Tibial nerve (tissue), 4 donors: ENCODE measurements around the gene TMCC1. TPM values are rescaled to one million over a fixed set of nuclear protein-coding genes. Genes with fewer than 3 reads are reported as not detected.
A peak's percentile ranks its signal among the peaks of the same experiment; 100 is the strongest.

Experiments used
- DNase-seq, 2 donors: peaks; one replicate each; pipeline ENCODE4 v3.0.0-alpha.2; 2019; ENCODE audit warnings: low spot score in 2 of 2
- H3K27ac ChIP-seq, 4 donors: fragments of 200-600 bp; sonication (generic) in 3 of 4; one replicate each; pipeline ENCODE4 v1.5.1; 2017 to 2019; ENCODE audit warnings: mild to moderate bottlenecking in 1 of 4
- H3K27me3 ChIP-seq, 2 donors: fragments of 200-600 bp; sonication (generic) in 1 of 2; one replicate each; pipeline versions ENCODE4 v1.5.1 to v1.6.0; 2017 to 2019
- H3K36me3 ChIP-seq, 3 donors: fragments of 200-600 bp; sonication (generic); one replicate each; pipeline ENCODE4 v1.5.1; 2018 to 2019
- H3K4me1 ChIP-seq, 4 donors: fragments of 200-600 bp; sonication (generic) in 3 of 4; one replicate each; pipeline ENCODE4 v1.5.1; 2017 to 2019
- H3K4me3 ChIP-seq, 4 donors: fragments of 200-600 bp; sonication (generic) in 3 of 4; one replicate each; pipeline ENCODE4 v1.5.1; 2017 to 2019; ENCODE audit warnings: mild to moderate bottlenecking in 1 of 4, moderate library complexity in 1 of 4
- H3K9me3 ChIP-seq, 4 donors: fragments of 200-600 bp; sonication (generic) in 3 of 4; one replicate each; pipeline ENCODE4 v1.5.1; 2017 to 2019
- EP300 ChIP-seq, 2 donors: sonication (generic); formaldehyde crosslinking; IDR thresholded peaks; one replicate each; pipeline ENCODE4 v1.6.1; 2017; ENCODE audit warnings: antibody characterized with exemption in 2 of 2, mild to moderate bottlenecking in 1 of 2
- POLR2A ChIP-seq, 2 donors: fragments of 450-650 bp; IDR thresholded peaks; one replicate each; pipeline ENCODE4 v1.6.1; 2017; ENCODE audit warnings: antibody characterized with exemption in 2 of 2, mild to moderate bottlenecking in 2 of 2, moderate library complexity in 2 of 2
- WGBS, 2 donors: methylation state at CpG; one replicate each; pipeline ENCODE4 v1.1.5; 2018; 5-methylcytosine and 5-hydroxymethylcytosine counted together
- total RNA-seq, 4 donors: library from RNA; depleted of rRNA; stranded (reverse); fragments of >200 nt; gene quantifications; one replicate each; pipeline ENCODE4 v1.1.0, GENCODE V29; 2016
- TF ChIP-seq, protein P1 (sequence below), 5 experiments: fragments of 200-600 bp in 3 of 5; fragments of 450-650 bp in 2 of 5; sonication (generic) in 3 of 5; IDR thresholded peaks; one replicate each; pipeline ENCODE4 v1.5.1; 2016 to 2019; ENCODE audit warnings: antibody characterized with exemption in 5 of 5, mild to moderate bottlenecking in 3 of 5, moderate library complexity in 2 of 5

The TMCC1 gene
- total RNA-seq, 4 donors from 2014 or later = 19.9 to 27.9 (median 23.1) TPM

DNA sequence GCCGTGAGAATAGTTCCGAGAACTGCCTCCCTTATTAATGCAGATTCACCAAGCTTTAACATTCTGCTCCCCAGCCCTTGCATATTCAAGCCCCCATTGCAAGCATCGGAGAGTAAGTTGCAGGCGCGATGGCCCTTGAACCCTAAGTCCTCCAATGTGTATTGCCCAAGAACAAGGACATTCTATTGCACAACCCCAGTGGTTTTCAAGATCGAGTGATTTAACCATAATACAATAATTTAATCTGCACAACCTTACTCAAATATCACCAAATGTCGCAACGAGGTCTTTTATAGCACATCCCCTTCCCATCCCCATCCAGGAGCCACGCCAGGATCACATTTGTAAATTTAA, 265.4 kb downstream of the TMCC1 start:
- H3K4me3 ChIP-seq = peak overlapping the region; percentile 59 to 76 (median 68)
- peak in 1 of 2 donors; percentile 68 for DNase-seq
- H3K9me3 ChIP-seq = no peaks in the 10 kb centered on the region
- H3K27ac ChIP-seq = peak overlapping the region; percentile 94 to 99 (median 96)
- WGBS, 2 donors = 22% methylated on average over 9 of the region's 9 CpGs
- H3K36me3 ChIP-seq = no peaks in the 10 kb centered on the region
- TF ChIP-seq POLR2A (IDR thresholded peaks at IDR 0.05) = no peak
- TF ChIP-seq, protein P1, sequence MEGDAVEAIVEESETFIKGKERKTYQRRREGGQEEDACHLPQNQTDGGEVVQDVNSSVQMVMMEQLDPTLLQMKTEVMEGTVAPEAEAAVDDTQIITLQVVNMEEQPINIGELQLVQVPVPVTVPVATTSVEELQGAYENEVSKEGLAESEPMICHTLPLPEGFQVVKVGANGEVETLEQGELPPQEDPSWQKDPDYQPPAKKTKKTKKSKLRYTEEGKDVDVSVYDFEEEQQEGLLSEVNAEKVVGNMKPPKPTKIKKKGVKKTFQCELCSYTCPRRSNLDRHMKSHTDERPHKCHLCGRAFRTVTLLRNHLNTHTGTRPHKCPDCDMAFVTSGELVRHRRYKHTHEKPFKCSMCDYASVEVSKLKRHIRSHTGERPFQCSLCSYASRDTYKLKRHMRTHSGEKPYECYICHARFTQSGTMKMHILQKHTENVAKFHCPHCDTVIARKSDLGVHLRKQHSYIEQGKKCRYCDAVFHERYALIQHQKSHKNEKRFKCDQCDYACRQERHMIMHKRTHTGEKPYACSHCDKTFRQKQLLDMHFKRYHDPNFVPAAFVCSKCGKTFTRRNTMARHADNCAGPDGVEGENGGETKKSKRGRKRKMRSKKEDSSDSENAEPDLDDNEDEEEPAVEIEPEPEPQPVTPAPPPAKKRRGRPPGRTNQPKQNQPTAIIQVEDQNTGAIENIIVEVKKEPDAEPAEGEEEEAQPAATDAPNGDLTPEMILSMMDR (IDR thresholded peaks at IDR 0.05) = no peak
- peak in 1 of 2 donors; percentile 59 for TF ChIP-seq EP300 (IDR thresholded peaks at IDR 0.05)
- H3K27me3 ChIP-seq = no peaks in the 10 kb centered on the region
- H3K4me1 ChIP-seq = peaks cover 0 to 59% (median 39%) of the 10 kb centered on the region in 4 donors

DNA sequence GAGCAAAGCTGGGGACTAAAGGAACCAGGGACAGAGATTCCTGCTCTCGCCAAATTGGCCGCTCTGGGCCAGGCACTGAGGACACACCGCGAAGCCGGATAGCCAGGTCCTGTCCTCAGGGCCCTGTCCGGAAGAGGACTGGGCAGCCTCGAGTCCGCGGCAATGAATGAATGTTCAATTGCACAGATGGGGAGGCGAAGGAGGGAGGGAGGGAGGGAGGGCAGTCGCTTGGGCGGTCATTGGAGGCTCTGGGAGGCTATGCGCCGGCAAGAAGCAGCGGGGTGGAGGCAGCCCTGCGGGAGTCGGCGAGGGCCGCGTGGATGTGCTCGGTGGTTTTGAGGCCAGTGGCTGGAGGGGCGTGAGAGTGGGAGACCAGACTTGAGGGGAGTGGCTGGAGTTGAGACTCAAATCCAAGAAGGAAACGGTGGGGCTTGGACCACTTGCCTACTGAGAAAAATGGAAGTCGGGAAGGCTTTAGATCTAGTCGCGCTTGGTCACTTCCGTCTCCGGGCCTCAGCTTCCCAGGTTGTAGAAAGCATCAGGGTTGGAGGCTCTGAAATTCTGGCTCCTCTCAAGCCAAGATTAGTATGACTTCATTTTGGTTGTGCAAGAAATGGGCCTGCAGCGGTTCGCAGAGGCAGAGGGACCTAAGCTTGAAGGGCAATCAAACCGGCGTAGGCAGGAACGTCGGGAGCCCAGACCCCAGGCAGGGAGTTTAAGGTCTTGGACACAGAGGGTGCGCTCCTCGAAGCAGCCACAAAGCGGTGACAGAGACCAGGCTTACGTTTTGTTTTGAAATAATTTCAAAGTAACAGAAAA, 266.0 kb downstream of the TMCC1 start:
- H3K4me1 ChIP-seq = peaks cover 0 to 65% (median 43%) of the 10 kb centered on the region in 4 donors
- no peak for TF ChIP-seq POLR2A (IDR thresholded peaks at IDR 0.05)
- TF ChIP-seq, protein P1 (IDR thresholded peaks at IDR 0.05) = peak; percentile 58 to 86 (median 79)
- TF ChIP-seq EP300 (IDR thresholded peaks at IDR 0.05) = peak in 1 of 2 donors; percentile 46

DNA sequence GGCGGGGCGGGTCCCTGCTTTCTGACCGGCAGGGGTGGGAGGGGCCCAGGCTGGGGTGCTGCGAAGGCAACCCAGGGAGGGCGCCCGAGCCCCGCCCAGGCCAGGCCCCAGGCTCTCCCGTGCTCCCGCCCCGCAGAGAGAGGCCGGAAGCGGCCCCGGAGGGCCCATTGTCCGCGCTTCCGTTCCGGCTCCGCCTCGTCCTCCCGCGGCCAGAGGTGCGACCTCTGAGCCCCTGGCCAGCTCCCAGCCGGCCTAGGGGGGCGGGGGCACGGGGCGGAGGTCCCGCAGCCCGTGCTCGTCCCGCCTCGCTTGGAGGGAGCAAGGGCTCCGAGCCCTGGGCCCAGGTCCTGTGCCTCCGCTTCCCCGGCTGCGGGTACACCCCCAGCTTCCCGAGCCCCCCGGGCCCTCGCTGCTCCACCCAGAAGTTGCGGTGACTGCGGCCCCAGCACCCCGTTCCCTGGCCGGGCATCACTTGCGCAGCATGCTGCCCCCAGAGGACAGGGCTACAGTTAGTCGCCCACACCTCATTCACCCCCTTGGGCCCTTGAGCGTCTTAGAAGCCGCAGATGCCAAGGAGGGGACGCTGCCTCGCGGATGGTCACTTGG, 266.7 kb downstream of the TMCC1 start:
- H3K9me3 ChIP-seq = no peaks in the 10 kb centered on the region
- peak overlapping the region; percentile 59 to 76 (median 68) for H3K4me3 ChIP-seq
- 1 to 2% methylated on average over 38 to 40 of the region's 49 CpGs for WGBS, 2 donors
- no peaks in the 10 kb centered on the region for H3K36me3 ChIP-seq
- DNase-seq = peak; percentile 74 to 86
- H3K27me3 ChIP-seq = no peaks in the 10 kb centered on the region
- TF ChIP-seq, protein P1 (IDR thresholded peaks at IDR 0.05) = peak in 3 of 5 experiments; percentile 14 to 28 (median 16)
- TF ChIP-seq EP300 (IDR thresholded peaks at IDR 0.05) (peak; percentile 14 to 69), POLR2A (IDR thresholded peaks at IDR 0.05) (peak; percentile 54 to 59)
- peak overlapping the region; percentile 94 to 99 (median 96) for H3K27ac ChIP-seq
- peaks cover 0 to 72% (median 45%) of the 10 kb centered on the region in 4 donors for H3K4me1 ChIP-seq

More for the DNA sequence above, 266.0 kb downstream of the TMCC1 start:
- DNase-seq = peak in 1 of 2 donors; percentile 42
- 1 to 3% methylated on average over 34 to 38 of the region's 38 CpGs for WGBS, 2 donors
- H3K36me3 ChIP-seq = no peaks in the 10 kb centered on the region
- peak overlapping the region; percentile 94 to 99 (median 96) for H3K27ac ChIP-seq
- H3K4me3 ChIP-seq = peak overlapping the region; percentile 59 to 76 (median 68)
- H3K9me3 ChIP-seq = no peaks in the 10 kb centered on the region
- H3K27me3 ChIP-seq = no peaks in the 10 kb centered on the region

DNA sequence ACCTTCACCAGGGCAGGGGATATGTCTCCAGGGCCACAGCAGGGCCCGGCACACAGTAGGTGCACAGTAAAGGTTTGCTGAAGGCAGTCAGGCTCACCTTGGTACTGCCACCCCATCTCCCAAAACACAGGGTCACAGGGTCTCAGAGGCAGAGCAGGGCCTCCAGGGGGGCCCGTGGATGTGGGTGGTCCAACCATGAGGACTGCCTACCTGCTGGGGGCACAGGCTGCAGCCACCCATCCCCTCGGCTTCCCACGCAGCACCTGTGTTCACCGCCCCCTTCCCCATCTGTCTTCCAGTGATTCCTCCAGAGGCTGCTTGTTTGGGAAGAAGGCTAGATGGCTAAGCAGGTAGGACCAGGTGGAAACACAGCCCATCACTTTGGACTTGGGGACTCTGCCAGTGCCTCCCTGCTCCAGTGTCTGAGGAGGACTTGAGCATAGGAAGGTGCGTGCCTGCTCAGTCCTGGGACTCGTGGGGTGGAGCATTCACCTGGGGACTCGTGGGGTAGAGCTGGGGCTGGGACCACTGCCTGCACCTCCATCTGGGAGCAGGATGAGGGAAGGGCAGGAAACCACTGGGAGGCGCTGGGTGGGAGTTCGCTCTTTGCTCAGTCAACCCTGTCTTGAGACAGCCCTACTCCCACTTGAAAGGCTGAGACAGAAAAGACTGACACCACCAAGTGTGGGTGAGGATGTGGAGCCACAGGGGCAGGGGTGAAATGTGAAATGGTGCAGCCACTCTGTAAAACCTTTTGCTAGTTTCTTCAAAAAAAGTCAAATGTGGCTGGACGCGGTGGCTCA, 268.2 kb downstream of the TMCC1 start:
- no peak for DNase-seq
- no peak for TF ChIP-seq POLR2A (IDR thresholded peaks at IDR 0.05)
- TF ChIP-seq, protein P1 (IDR thresholded peaks at IDR 0.05) = no peak
- H3K9me3 ChIP-seq = no peaks in the 10 kb centered on the region
- WGBS, 2 donors = 88 to 91% methylated on average over 9 to 12 of the region's 12 CpGs
- H3K27me3 ChIP-seq = no peaks in the 10 kb centered on the region
- H3K4me3 ChIP-seq = no peak overlapping the region
- peaks cover 0 to 83% (median 47%) of the 10 kb centered on the region in 4 donors for H3K4me1 ChIP-seq
- peak overlapping the region; percentile 66 to 99 (median 96) for H3K27ac ChIP-seq
- H3K36me3 ChIP-seq = no peaks in the 10 kb centered on the region
